GM23248 (cell line): ENCODE results near the gene CDH4. TPM values are rescaled to one million over a fixed set of nuclear protein-coding genes. Genes with fewer than 3 reads are reported as not detected.

ENCODE experiments used
- DNase-seq: peaks from one replicate; pipeline ENCODE4 v3.0.0-alpha.2; 2015
- H2AFZ ChIP-seq: fragments of 200-600 bp; sonication (generic); 2 replicates; pipeline ENCODE4 v1.6.1; 2016; ENCODE audit warnings: antibody characterized with exemption
- H3F3A ChIP-seq: fragments of 200-600 bp; sonication (generic); 2 replicates; pipeline ENCODE4 v1.6.1; 2016; ENCODE audit warnings: mild to moderate bottlenecking, antibody characterized with exemption, mixed run types; ENCODE audit not compliant: insufficient read depth
- H3K27ac ChIP-seq: fragments of 200-600 bp; sonication (generic); 2 replicates; pipeline ENCODE4 v1.5.1; 2016; ENCODE audit warnings: mild to moderate bottlenecking
- H3K27me3 ChIP-seq: fragments of 200-600 bp; sonication (generic); replicated peaks from 2 replicates; pipeline ENCODE4 v1.6.1; 2016; ENCODE audit warnings: mild to moderate bottlenecking; ENCODE audit not compliant: insufficient read depth
- H3K36me3 ChIP-seq: fragments of 200-600 bp; sonication (generic); 2 replicates; pipeline ENCODE4 v1.6.1; 2016; ENCODE audit warnings: low read depth, mild to moderate bottlenecking
- H3K4me1 ChIP-seq: fragments of 200-600 bp; sonication (generic); 2 replicates; pipeline ENCODE4 v1.6.1; 2016; ENCODE audit warnings: mild to moderate bottlenecking; ENCODE audit not compliant: insufficient read depth
- H3K4me2 ChIP-seq: fragments of 200-600 bp; sonication (generic); one replicate; pipeline ENCODE4 v1.6.1; 2016; ENCODE audit warnings: mild to moderate bottlenecking; ENCODE audit not compliant: unreplicated experiment
- H3K4me3 ChIP-seq: fragments of 200-600 bp; sonication (generic); 2 replicates; pipeline ENCODE4 v1.5.1; 2016; ENCODE audit warnings: mild to moderate bottlenecking
- H3K79me2 ChIP-seq: fragments of 200-600 bp; sonication (generic); 2 replicates; pipeline ENCODE4 v1.6.1; 2016; ENCODE audit warnings: mild to moderate bottlenecking; ENCODE audit not compliant: insufficient read depth
- H3K9ac ChIP-seq: fragments of 200-600 bp; sonication (generic); 2 replicates; pipeline ENCODE4 v1.6.1; 2016; ENCODE audit warnings: mild to moderate bottlenecking
- H3K9me2 ChIP-seq: fragments of 200-600 bp; sonication (generic); 2 replicates; pipeline ENCODE4 v1.6.1; 2016; ENCODE audit warnings: mixed run types, mild to moderate bottlenecking, moderate library complexity; ENCODE audit not compliant: insufficient read depth
- H3K9me3 ChIP-seq: fragments of 200-600 bp; sonication (generic); one replicate; pipeline ENCODE4 v1.6.1; 2017; ENCODE audit warnings: low read depth
- H4K20me1 ChIP-seq: fragments of 200-600 bp; sonication (generic); 2 replicates; pipeline ENCODE4 v1.6.0; 2016; ENCODE audit not compliant: insufficient read depth
- EZH2 ChIP-seq: fragments of 200-600 bp; sonication (generic); IDR thresholded peaks from 2 replicates; pipeline ENCODE4 v1.6.1; 2018; ENCODE audit warnings: antibody characterized with exemption, mild to moderate bottlenecking; ENCODE audit not compliant: insufficient read depth, poor library complexity, severe bottlenecking
- EZH2phosphoT487 ChIP-seq: fragments of 200-600 bp; sonication (generic); IDR thresholded peaks from 2 replicates; pipeline ENCODE4 v1.6.1; 2018; ENCODE audit warnings: antibody characterized with exemption, moderate library complexity, mild to moderate bottlenecking, low read depth; ENCODE audit not compliant: insufficient read depth
- WGBS, 2 experiments: methylation state at CpG; one replicate each; pipeline ENCODE4 v1.1.6; 2015 to 2017; ENCODE audit warnings: low lambda C conversion rate in 2 of 2, low coverage in 1 of 2; ENCODE audit errors: missing lambda C conversion rate in 2 of 2; 5-methylcytosine and 5-hydroxymethylcytosine counted together
- in situ Hi-C: fragments of 300-500 bp; cut with MboI; formaldehyde crosslinking; loops from 2 replicates; pipeline ENCODE4 v1.15.0; 2020
- polyA plus RNA-seq: library from polyadenylated mRNA; unstranded; fragments of >200 nt; fragmentation: Nextera tagmentation; extraction: Ambion mirVana; gene quantifications from 2 replicates; pipeline ENCODE4 v1.2.1, GENCODE V29; 2016
- total RNA-seq: library from RNA; depleted of rRNA; stranded (reverse); fragments of >200 nt; shearing (Covaris generic); gene quantifications from 2 replicates; pipeline ENCODE4 v1.2.3, GENCODE V29; 2014

CDH4 gene
- total and polyA plus RNA-seq, 2 experiments from 2014 or later: 1.1 to 3.9 TPM

GRCh38 chr20:61958773-61959700 is 707.0 kb downstream of the CDH4 start:
- whole genome bisulfite sequencing, 2 experiments: 49% methylated on average over 22 of the region's 22 CpGs
- Histone ChIP-seq H3K4me1 (no peaks in the 10 kb centered on the region), H3K9me2 (no peaks in the 10 kb centered on the region), H3K4me3 (no peak overlapping the region), H3K9me3 (no peaks in the 10 kb centered on the region), H3K27me3 (peaks cover 16% of the 10 kb centered on the region), H3K9ac (no peak overlapping the region), H3K36me3 (no peaks in the 10 kb centered on the region), H3K4me2 (no peak overlapping the region), H3F3A (no peaks in the 10 kb centered on the region), H3K79me2 (no peaks in the 10 kb centered on the region), H2AFZ (no peak overlapping the region), H4K20me1 (no peaks in the 10 kb centered on the region), H3K27ac (no peak overlapping the region)
- in situ Hi-C loops: no loop called here
- TF ChIP-seq EZH2phosphoT487 (no peak), EZH2 (no peak)
- peak; percentile 28 for DNase-seq

- peaks cover 19% of the 10 kb centered on the region for H3K27me3 ChIP-seq
- H3K27ac ChIP-seq: no peak overlapping the region
- 71% methylated on average over 12 of the region's 12 CpGs for WGBS, 2 experiments
- H4K20me1 ChIP-seq: no peaks in the 10 kb centered on the region
- H3K4me1 ChIP-seq: no peaks in the 10 kb centered on the region
- no peak for DNase-seq
- no peak overlapping the region for H3K4me2 ChIP-seq
- H3F3A ChIP-seq: no peaks in the 10 kb centered on the region
- TF ChIP-seq EZH2phosphoT487: no peak
- TF ChIP-seq EZH2: no peak
- no peak overlapping the region for H3K4me3 ChIP-seq
- in situ Hi-C loops: no loop called here
- no peaks in the 10 kb centered on the region for H3K36me3 ChIP-seq
- no peaks in the 10 kb centered on the region for H3K79me2 ChIP-seq
- H2AFZ ChIP-seq: no peak overlapping the region
- no peaks in the 10 kb centered on the region for H3K9me3 ChIP-seq
- no peak overlapping the region for H3K9ac ChIP-seq
- no peaks in the 10 kb centered on the region for H3K9me2 ChIP-seq
Observed at GRCh38 chr20:61960836-61961235, 708.8 kb downstream of the CDH4 start.

- WGBS, 2 experiments: 60 to 63% methylated on average over 7 to 9 of the region's 9 CpGs
- no peaks in the 10 kb centered on the region for H3K9me2 ChIP-seq
- H2AFZ ChIP-seq: no peak overlapping the region
- H3K4me1 ChIP-seq: no peaks in the 10 kb centered on the region
- H3F3A ChIP-seq: no peaks in the 10 kb centered on the region
- no peaks in the 10 kb centered on the region for H3K9me3 ChIP-seq
- peaks cover 11% of the 10 kb centered on the region; the same call in 1 of the 2 replicates for H3K27me3 ChIP-seq
- no peak overlapping the region for H3K27ac ChIP-seq
- no peak for TF ChIP-seq EZH2
- no peaks in the 10 kb centered on the region for H4K20me1 ChIP-seq
- DNase-seq: no peak
- in situ Hi-C loops: no loop called here
- H3K79me2 ChIP-seq: no peaks in the 10 kb centered on the region
- no peak overlapping the region for H3K9ac ChIP-seq
- H3K36me3 ChIP-seq: no peaks in the 10 kb centered on the region
- H3K4me2 ChIP-seq: no peak overlapping the region
- no peak overlapping the region for H3K4me3 ChIP-seq
Observed at GRCh38 chr20:61963149-61963548, 711.1 kb downstream of the CDH4 start.

DNA sequence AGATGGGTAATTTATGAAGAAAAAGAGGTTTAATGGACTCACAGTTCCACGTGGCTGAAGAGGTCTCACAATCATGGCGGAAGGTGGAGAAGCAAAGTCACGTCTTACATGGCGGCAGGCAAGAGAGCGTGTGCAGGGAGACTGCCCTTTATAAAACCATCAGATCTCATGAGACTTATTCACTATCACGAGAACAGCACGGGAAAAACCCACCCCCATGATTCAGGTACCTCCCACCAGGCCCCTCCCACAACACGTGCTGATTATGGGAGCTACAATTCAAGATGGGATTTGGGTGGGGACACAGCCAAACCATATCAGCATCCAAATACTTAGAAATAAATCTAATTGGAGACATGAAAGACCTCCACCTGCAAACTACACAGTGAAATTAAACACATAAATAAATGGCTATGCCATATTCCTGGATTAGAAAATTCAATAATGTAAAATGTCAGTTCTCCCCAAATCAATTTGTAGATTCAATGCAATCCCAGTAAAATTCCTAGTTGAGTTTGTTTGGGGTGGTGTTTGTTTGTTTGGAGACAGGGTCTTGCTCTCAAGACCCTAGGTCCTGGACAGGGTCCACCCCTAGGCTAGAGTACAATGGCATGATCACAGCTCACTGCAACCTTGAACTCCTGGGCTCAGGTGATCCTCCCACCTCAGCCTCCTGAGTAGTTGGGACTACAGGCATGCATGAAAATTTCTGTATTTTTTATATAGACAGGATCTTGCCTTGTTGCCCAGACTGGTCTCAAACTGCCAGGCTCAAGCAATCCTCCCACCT is 712.0 kb downstream of the CDH4 start:
- no peaks in the 10 kb centered on the region for H3K4me1 ChIP-seq
- H3K27me3 ChIP-seq: peaks cover 11% of the 10 kb centered on the region; the same call in 1 of the 2 replicates
- no peak overlapping the region for H2AFZ ChIP-seq
- no peak overlapping the region for H3K4me2 ChIP-seq
- TF ChIP-seq EZH2phosphoT487 (no peak), EZH2 (no peak)
- 82 to 85% methylated on average over 8 of the region's 8 CpGs for WGBS, 2 experiments
- H3K9ac ChIP-seq: no peak overlapping the region
- no peaks in the 10 kb centered on the region for H4K20me1 ChIP-seq
- H3K79me2 ChIP-seq: no peaks in the 10 kb centered on the region
- no peak for DNase-seq
- H3K27ac ChIP-seq: no peak overlapping the region
- no peaks in the 10 kb centered on the region for H3K36me3 ChIP-seq
- H3K9me3 ChIP-seq: no peaks in the 10 kb centered on the region
- no peak overlapping the region for H3K4me3 ChIP-seq
- no peaks in the 10 kb centered on the region for H3K9me2 ChIP-seq
- in situ Hi-C loops: no loop called here
- no peaks in the 10 kb centered on the region for H3F3A ChIP-seq
